HepG2 (cell line): ENCODE results near the gene HSDL1. TPM values are rescaled to one million over a fixed set of nuclear protein-coding genes. Genes with fewer than 3 reads are reported as not detected.

Source experiments
- BCLAF1 ChIP-seq: fragments of 450-650 bp; IDR thresholded peaks from 2 replicates; pipeline ENCODE4 v1.6.1; 2017; ENCODE audit warnings: mild to moderate bottlenecking
- CSRNP2 ChIP-seq: sonication (generic); formaldehyde crosslinking; conservative IDR thresholded peaks from 2 replicates; pipeline ENCODE4 v1.8.0; 2022; ENCODE audit warnings: low read depth, missing genetic modification reagents
- ELF4 ChIP-seq: sonication (generic); formaldehyde crosslinking; IDR thresholded peaks from 2 replicates; pipeline ENCODE4 v1.5.0; 2020; ENCODE audit warnings: missing genetic modification reagents, mild to moderate bottlenecking, moderate library complexity, borderline replicate concordance
- HMGXB3 ChIP-seq: sonication (generic); formaldehyde crosslinking; IDR thresholded peaks from 2 replicates; pipeline ENCODE4 v1.4.0; 2020; ENCODE audit warnings: missing genetic modification reagents, borderline replicate concordance
- PCBP1 ChIP-seq: fragments of 200-400 bp; formaldehyde crosslinking; IDR thresholded peaks from 2 replicates; pipeline ENCODE4 v1.6.1; 2017; ENCODE audit warnings: mild to moderate bottlenecking, low read depth, low read length, borderline replicate concordance
- RXRB ChIP-seq: IDR thresholded peaks from 2 replicates; pipeline ENCODE4 v1.6.1; 2016; ENCODE audit warnings: borderline replicate concordance, missing genetic modification reagents, missing compliant biosample characterization
- TOE1 ChIP-seq: sonication (generic); formaldehyde crosslinking; IDR thresholded peaks from 2 replicates; pipeline ENCODE4 v1.4.0; 2020; ENCODE audit warnings: mild to moderate bottlenecking, missing genetic modification reagents
- TRAFD1 ChIP-seq: sonication (generic); formaldehyde crosslinking; IDR thresholded peaks from 2 replicates; pipeline ENCODE4 v1.5.1; 2020; ENCODE audit warnings: missing genetic modification reagents, mild to moderate bottlenecking, borderline replicate concordance
- ZFP36L2 ChIP-seq: sonication (generic); formaldehyde crosslinking; IDR thresholded peaks from 2 replicates; pipeline ENCODE4 v1.4.0; 2020; ENCODE audit warnings: missing genetic modification reagents
- ZNF564 ChIP-seq: sonication (generic); formaldehyde crosslinking; IDR thresholded peaks from 2 replicates; pipeline ENCODE4 v1.8.1; 2023; ENCODE audit warnings: mild to moderate bottlenecking, missing genetic modification reagents
- ZNF780A ChIP-seq: sonication (generic); formaldehyde crosslinking; IDR thresholded peaks from 2 replicates; pipeline ENCODE4 v1.8.0; 2022; ENCODE audit warnings: mild to moderate bottlenecking, missing genetic modification reagents, moderate library complexity
- ZNF790 ChIP-seq: sonication (generic); formaldehyde crosslinking; IDR thresholded peaks from 2 replicates; pipeline ENCODE4 v1.8.0; 2022; ENCODE audit warnings: missing genetic modification reagents, mild to moderate bottlenecking, borderline replicate concordance
- ZSCAN25 ChIP-seq: sonication (generic); formaldehyde crosslinking; IDR thresholded peaks from 2 replicates; pipeline ENCODE4 v1.8.0; 2022; ENCODE audit warnings: mild to moderate bottlenecking, missing genetic modification reagents
- polyA plus RNA-seq, 8 experiments: library from polyadenylated mRNA; depleted of rRNA in 3 of 8; stranded (reverse) in 7 of 8; unstranded in 1 of 8; fragments of >200 nt; fragmentation: Illumina TruSeq in 4 of 8; extraction: Trizol in 4 of 8; gene quantifications; 2 replicates each; pipeline versions ENCODE4 v1.2.1 to v1.2.3, GENCODE V29; 2011 to 2016; ENCODE audit warnings: low read depth in 4 of 8, missing spikeins in 1 of 8, mixed read lengths in 1 of 8; ENCODE audit not compliant: insufficient read depth in 1 of 8
- total RNA-seq, 5 experiments: library from RNA; depleted of rRNA; stranded (reverse); fragments of >200 nt; fragmentation: Illumina TruSeq; extraction: Trizol; gene quantifications; 2 replicates each; pipeline ENCODE4 v1.2.3, GENCODE V29; 2016; ENCODE audit warnings: low read depth in 1 of 5

The HSDL1 gene
- total and polyA plus RNA-seq, 2 of the 13 experiments (the other 11 are each of a cell fraction or from before 2014, with no cell fraction given) = 49.2 to 49.7 TPM

GRCh38 chr16:84144859-84145639, at the start of gene HSDL1, which contains the start of gene DNAAF1 (continued):
- TF ChIP-seq CSRNP2 (no peak), HMGXB3 (CRISPR knock-in tag) (no peak), RXRB (CRISPR knock-in tag) (no peak), TRAFD1 (CRISPR knock-in tag) (no peak), ZNF790 (CRISPR knock-in tag) (no peak), ZFP36L2 (CRISPR knock-in tag) (no peak), ZNF564 (CRISPR knock-in tag) (no peak), ZSCAN25 (CRISPR knock-in tag) (no peak), PCBP1 (no peak), ELF4 (CRISPR knock-in tag) (no peak), ZNF780A (CRISPR knock-in tag) (no peak), BCLAF1 (no peak), TOE1 (CRISPR knock-in tag) (no peak)
